ENCODE data around the gene NPC1L1. TPM values are rescaled to one million over a fixed set of nuclear protein-coding genes. Genes with fewer than 3 reads are reported as not detected.
A peak's percentile ranks its signal among the peaks of the same experiment; 100 is the strongest.

NPC1L1 gene
- total and polyA plus RNA-seq, 7 experiments from 2014 or later = 0.11 to 0.32 (median 0.21) TPM; not detected in 3

- H3K9me3 Mint-ChIP-seq = no peaks in the 10 kb centered on the region
- H3K36me3 Mint-ChIP-seq = no peaks in the 10 kb centered on the region
- Histone ChIP-seq H3K9me3 (ENCODE audit: control insufficient read depth in 2 of 3, low read length in 3 of 3) (no peaks in the 10 kb centered on the region), H3K4me3 (ENCODE audit: low read length) (no peak overlapping the region), H3K27ac (ENCODE audit: low read depth, low read length) (no peak overlapping the region), H3K27me3 (ENCODE audit: control insufficient read depth in 2 of 2, insufficient read depth in 2 of 2, low read length in 2 of 2) (no peaks in the 10 kb centered on the region), H3K36me3 (ENCODE audit: control insufficient read depth in 2 of 3, insufficient read depth in 3 of 3, low read length in 3 of 3) (no peaks in the 10 kb centered on the region), H3K4me1 (ENCODE audit: control insufficient read depth in 2 of 2, insufficient read depth in 2 of 2, low read length in 2 of 2) (no peaks in the 10 kb centered on the region)
- no peak overlapping the region for H3K4me3 Mint-ChIP-seq
- CTCF ChIA-PET = interaction anchor here (1.3 kb wide), 1 partner anchor 15 kb away, joined by 3 read pairs; no protein-coding TSS in a partner anchor
- ATAC-seq (no peak), DNase-seq (no peak)
- intact Hi-C loops (cut with micrococcal nuclease) = no loop called here
- peaks cover 0 to 38% (median 0%) of the 10 kb centered on the region in 5 donors for H3K27me3 Mint-ChIP-seq
- POLR2A ChIA-PET = no interaction called here
- H3K4me1 Mint-ChIP-seq = peaks cover 0 to 14% (median 6%) of the 10 kb centered on the region in 7 donors
- H3K27ac Mint-ChIP-seq = no peak overlapping the region
Observed at GRCh38 chr7:44549457-44549856, 8.3 kb upstream of the NPC1L1 start.

GRCh38 chr7:44548893-44549292 is 7.8 kb upstream of the NPC1L1 start:
- CTCF ChIA-PET = no interaction called here
- H3K9me3 Mint-ChIP-seq = peaks cover 0 to 2% (median 0%) of the 10 kb centered on the region in 11 donors
- H3K4me1 Mint-ChIP-seq = peaks cover 0 to 14% (median 6%) of the 10 kb centered on the region in 7 donors
- POLR2A ChIA-PET = no interaction called here
- no peaks in the 10 kb centered on the region for H3K36me3 Mint-ChIP-seq
- Histone ChIP-seq H3K4me1 (ENCODE audit: control insufficient read depth in 2 of 2, insufficient read depth in 2 of 2, low read length in 2 of 2) (no peaks in the 10 kb centered on the region), H3K9me3 (ENCODE audit: control insufficient read depth in 2 of 3, low read length in 3 of 3) (no peaks in the 10 kb centered on the region), H3K4me3 (ENCODE audit: low read length) (no peak overlapping the region), H3K27ac (ENCODE audit: low read depth, low read length) (no peak overlapping the region), H3K36me3 (ENCODE audit: control insufficient read depth in 2 of 3, insufficient read depth in 3 of 3, low read length in 3 of 3) (no peaks in the 10 kb centered on the region), H3K27me3 (ENCODE audit: control insufficient read depth in 2 of 2, insufficient read depth in 2 of 2, low read length in 2 of 2) (no peaks in the 10 kb centered on the region)
- peaks cover 0 to 38% (median 0%) of the 10 kb centered on the region in 5 donors for H3K27me3 Mint-ChIP-seq
- ATAC-seq (no peak), DNase-seq (no peak)
- H3K27ac Mint-ChIP-seq = no peak overlapping the region
- no peak overlapping the region for H3K4me3 Mint-ChIP-seq
- intact Hi-C loops (cut with micrococcal nuclease) = no loop called here

GRCh38 chr7:44547536-44548231 is 6.6 kb upstream of the NPC1L1 start:
- Histone ChIP-seq H3K27ac (ENCODE audit: low read depth, low read length) (no peak overlapping the region), H3K4me1 (ENCODE audit: control insufficient read depth in 2 of 2, insufficient read depth in 2 of 2, low read length in 2 of 2) (no peaks in the 10 kb centered on the region), H3K4me3 (ENCODE audit: low read length) (no peak overlapping the region), H3K27me3 (ENCODE audit: control insufficient read depth in 2 of 2, insufficient read depth in 2 of 2, low read length in 2 of 2) (no peaks in the 10 kb centered on the region), H3K36me3 (ENCODE audit: control insufficient read depth in 2 of 3, insufficient read depth in 3 of 3, low read length in 3 of 3) (no peaks in the 10 kb centered on the region), H3K9me3 (ENCODE audit: control insufficient read depth in 2 of 3, low read length in 3 of 3) (no peaks in the 10 kb centered on the region)
- Mint-ChIP-seq H3K36me3 (no peaks in the 10 kb centered on the region), H3K4me1 (peaks cover 0 to 14% (median 6%) of the 10 kb centered on the region in 7 donors), H3K27me3 (peaks cover 0 to 33% (median 0%) of the 10 kb centered on the region in 5 donors), H3K4me3 (peak overlapping the region in 2 of 10 donors; percentile 26 to 27), H3K9me3 (peaks cover 0 to 2% (median 0%) of the 10 kb centered on the region in 11 donors), H3K27ac (peak overlapping the region in 5 of 9 donors; percentile 20 to 81 (median 40))
- ATAC-seq (no peak), DNase-seq (no peak)
- intact Hi-C loops (cut with micrococcal nuclease) = no loop called here
- ChIA-PET POLR2A (no interaction called here), CTCF (no interaction called here)

- no peaks in the 10 kb centered on the region for H3K27me3 ChIP-seq (ENCODE audit: control insufficient read depth in 2 of 2, insufficient read depth in 2 of 2, low read length in 2 of 2)
- Mint-ChIP-seq H3K36me3 (no peaks in the 10 kb centered on the region), H3K27me3 (peaks cover 0 to 8% (median 0%) of the 10 kb centered on the region in 5 donors), H3K4me3 (no peak overlapping the region), H3K9me3 (peaks cover 0 to 2% (median 0%) of the 10 kb centered on the region in 11 donors), H3K4me1 (peaks cover 0 to 7% (median 0%) of the 10 kb centered on the region in 7 donors), H3K27ac (no peak overlapping the region)
- no peaks in the 10 kb centered on the region for H3K36me3 ChIP-seq (ENCODE audit: control insufficient read depth in 2 of 3, insufficient read depth in 3 of 3, low read length in 3 of 3)
- no peaks in the 10 kb centered on the region for H3K9me3 ChIP-seq (ENCODE audit: control insufficient read depth in 2 of 3, low read length in 3 of 3)
- CTCF ChIA-PET = no interaction called here
- POLR2A ChIA-PET = no interaction called here
- no peak for ATAC-seq
- no peaks in the 10 kb centered on the region for H3K4me1 ChIP-seq (ENCODE audit: control insufficient read depth in 2 of 2, insufficient read depth in 2 of 2, low read length in 2 of 2)
- no peak for DNase-seq
- H3K27ac ChIP-seq (ENCODE audit: low read depth, low read length) = no peak overlapping the region
- no peak overlapping the region for H3K4me3 ChIP-seq (ENCODE audit: low read length)
- intact Hi-C loops (cut with micrococcal nuclease) = no loop called here
Observed at GRCh38 chr7:44541876-44542610, 913 bp upstream of the NPC1L1 start.

- Histone ChIP-seq H3K36me3 (ENCODE audit: control insufficient read depth in 2 of 3, insufficient read depth in 3 of 3, low read length in 3 of 3) (no peaks in the 10 kb centered on the region), H3K4me1 (ENCODE audit: control insufficient read depth in 2 of 2, insufficient read depth in 2 of 2, low read length in 2 of 2) (no peaks in the 10 kb centered on the region), H3K27ac (ENCODE audit: low read depth, low read length) (no peak overlapping the region), H3K4me3 (ENCODE audit: low read length) (no peak overlapping the region), H3K27me3 (ENCODE audit: control insufficient read depth in 2 of 2, insufficient read depth in 2 of 2, low read length in 2 of 2) (no peaks in the 10 kb centered on the region), H3K9me3 (ENCODE audit: control insufficient read depth in 2 of 3, low read length in 3 of 3) (no peaks in the 10 kb centered on the region)
- no peak for DNase-seq
- ChIA-PET POLR2A (no interaction called here), CTCF (no interaction called here)
- peaks cover 0 to 2% (median 0%) of the 10 kb centered on the region in 11 donors for H3K9me3 Mint-ChIP-seq
- H3K27me3 Mint-ChIP-seq = no peaks in the 10 kb centered on the region
- peaks cover 0 to 2% (median 0%) of the 10 kb centered on the region in 7 donors for H3K4me1 Mint-ChIP-seq
- no peaks in the 10 kb centered on the region for H3K36me3 Mint-ChIP-seq
- H3K27ac Mint-ChIP-seq = no peak overlapping the region
- intact Hi-C loops (cut with micrococcal nuclease) = no loop called here
- H3K4me3 Mint-ChIP-seq = no peak overlapping the region
- ATAC-seq = no peak
Observed at GRCh38 chr7:44540592-44541027, 520 bp downstream of the NPC1L1 start.

GRCh38 chr7:44539669-44540506 is 1.2 kb downstream of the NPC1L1 start:
- H3K9me3 ChIP-seq (ENCODE audit: control insufficient read depth in 2 of 3, low read length in 3 of 3) = no peaks in the 10 kb centered on the region
- H3K27ac Mint-ChIP-seq = peak overlapping the region in 1 of 9 donors; percentile 32
- DNase-seq (no peak), ATAC-seq (no peak)
- H3K4me3 ChIP-seq (ENCODE audit: low read length) = no peak overlapping the region
- ChIA-PET CTCF (no interaction called here), POLR2A (no interaction called here)
- no peak overlapping the region for H3K4me3 Mint-ChIP-seq
- no peaks in the 10 kb centered on the region for H3K27me3 Mint-ChIP-seq
- no peaks in the 10 kb centered on the region for H3K36me3 ChIP-seq (ENCODE audit: control insufficient read depth in 2 of 3, insufficient read depth in 3 of 3, low read length in 3 of 3)
- peaks cover 0 to 2% (median 0%) of the 10 kb centered on the region in 11 donors for H3K9me3 Mint-ChIP-seq
- H3K27me3 ChIP-seq (ENCODE audit: control insufficient read depth in 2 of 2, insufficient read depth in 2 of 2, low read length in 2 of 2) = no peaks in the 10 kb centered on the region
- H3K36me3 Mint-ChIP-seq = no peaks in the 10 kb centered on the region
- H3K27ac ChIP-seq (ENCODE audit: low read depth, low read length) = no peak overlapping the region
- H3K4me1 Mint-ChIP-seq = peaks cover 0 to 2% (median 0%) of the 10 kb centered on the region in 7 donors
- intact Hi-C loops (cut with micrococcal nuclease) = no loop called here
- no peaks in the 10 kb centered on the region for H3K4me1 ChIP-seq (ENCODE audit: control insufficient read depth in 2 of 2, insufficient read depth in 2 of 2, low read length in 2 of 2)

All from naive thymus-derived CD4-positive, alpha-beta T cell (primary cell).